IMR-90 (cell line): ENCODE data around the gene RPUSD1. TPM values are rescaled to one million over a fixed set of nuclear protein-coding genes. Genes with fewer than 3 reads are reported as not detected.

ENCODE experiments used
- ATAC-seq: fragments of 200-7000 bp; cut with Tn5 transposase; 2 replicates; pipeline ENCODE4 v1.9.1; 2020; ENCODE audit warnings: low read depth, mild to moderate bottlenecking, moderate library complexity
- BruUV-seq: library from RNA; stranded (reverse); fragments of 400-500 nt; replicated peaks from 2 replicates; lab custom pipeline; 2021; lab: Mats Ljungman, UMichigan
- CTCF ChIA-PET: fragments of 300-600 bp; formaldehyde crosslinking; extraction: SDS; loops from one replicate; lab custom pipeline; 2021; ENCODE audit warnings: antibody characterized with exemption; lab: Yijun Ruan, JAX
- POLR2A ChIA-PET: fragments of 300-600 bp; sonication (Branson Sonifier 250); formaldehyde crosslinking; loops from one replicate; lab custom pipeline; 2022; ENCODE audit warnings: antibody characterized with exemption; ENCODE audit not compliant: unreplicated experiment; lab: Charles Lee
- DNase-seq: peaks from one replicate; pipeline ENCODE4 v3.0.0; 2013
- H2AFZ ChIP-seq: replicated peaks from 2 replicates; pipeline ENCODE3; 2013; ENCODE audit warnings: low read length, mild to moderate bottlenecking; ENCODE audit not compliant: poor library complexity
- H2AK5ac ChIP-seq: 2 replicates; pipeline ENCODE4 v1.6.1; 2013; ENCODE audit warnings: low read depth, low read length, inconsistent platforms
- H2AK9ac ChIP-seq: replicated peaks from 2 replicates; pipeline ENCODE3; 2013; ENCODE audit warnings: mild to moderate bottlenecking, low read depth, low read length, moderate library complexity; ENCODE audit not compliant: poor library complexity
- H2BK120ac ChIP-seq: 2 replicates; pipeline ENCODE4 v1.6.1; 2013; ENCODE audit warnings: low read depth, low read length, inconsistent platforms
- H2BK15ac ChIP-seq: 3 replicates; pipeline ENCODE4 v1.6.1; 2013; ENCODE audit warnings: low read depth, low read length, inconsistent platforms
- H2BK20ac ChIP-seq: 2 replicates; pipeline ENCODE4 v1.6.1; 2013; ENCODE audit warnings: low read depth, mild to moderate bottlenecking, inconsistent platforms, low read length, moderate library complexity
- H2BK5ac ChIP-seq: 2 replicates; pipeline ENCODE4 v1.6.1; 2013; ENCODE audit warnings: mild to moderate bottlenecking, low read depth, low read length, inconsistent platforms; ENCODE audit not compliant: poor library complexity, severe bottlenecking
- H3K14ac ChIP-seq: replicated peaks from 2 replicates; pipeline ENCODE4 v1.6.1; 2013; ENCODE audit warnings: low read depth, low read length, inconsistent platforms
- H3K18ac ChIP-seq: 2 replicates; pipeline ENCODE4 v1.6.1; 2013; ENCODE audit warnings: low read depth, low read length, control low read depth
- H3K23ac ChIP-seq: 2 replicates; pipeline ENCODE4 v1.6.1; 2013; ENCODE audit warnings: low read depth, low read length, inconsistent platforms
- H3K27ac ChIP-seq: 2 replicates; pipeline ENCODE4 v1.5.1; 2013; ENCODE audit warnings: mild to moderate bottlenecking, control low read depth, low read length; ENCODE audit not compliant: insufficient read depth
- H3K27me3 ChIP-seq: 2 replicates; pipeline ENCODE4 v1.6.1; 2013; ENCODE audit warnings: low read length; ENCODE audit not compliant: control insufficient read depth, insufficient read depth
- H3K36me3 ChIP-seq: 2 replicates; pipeline ENCODE4 v1.6.1; 2013; ENCODE audit warnings: low read length, mixed read lengths; ENCODE audit not compliant: control insufficient read depth, insufficient read depth
- H3K4ac ChIP-seq: 2 replicates; pipeline ENCODE4 v1.6.1; 2013; ENCODE audit warnings: low read depth, low read length, inconsistent platforms
- H3K4me1 ChIP-seq: 2 replicates; pipeline ENCODE4 v1.6.1; 2013; ENCODE audit warnings: low read length, mixed read lengths; ENCODE audit not compliant: control insufficient read depth, insufficient read depth
- H3K4me2 ChIP-seq: 2 replicates; pipeline ENCODE4 v1.6.1; 2013; ENCODE audit warnings: low read depth, mild to moderate bottlenecking, control low read depth, low read length, moderate library complexity
- H3K4me3 ChIP-seq: 2 replicates; pipeline ENCODE4 v1.5.1; 2013; ENCODE audit warnings: low read depth, mild to moderate bottlenecking, control low read depth, low read length, moderate library complexity; ENCODE audit not compliant: insufficient read depth
- H3K56ac ChIP-seq: 2 replicates; pipeline ENCODE4 v1.6.1; 2013; ENCODE audit warnings: low read length, inconsistent platforms; ENCODE audit not compliant: insufficient read depth; ENCODE audit errors: extremely low read depth
- H3K79me1 ChIP-seq, 2 experiments: 2 replicates each; pipeline ENCODE4 v1.6.1; 2013; ENCODE audit warnings: low read length in 2 of 2, inconsistent platforms in 1 of 2, low read depth in 1 of 2
- H3K9ac ChIP-seq: 2 replicates; pipeline ENCODE4 v1.6.1; 2013; ENCODE audit warnings: low read depth, low read length, control low read depth
- H3K9me1 ChIP-seq: 2 replicates; pipeline ENCODE4 v1.6.1; 2013; ENCODE audit warnings: low read length, inconsistent platforms; ENCODE audit not compliant: insufficient read depth
- H3K9me3 ChIP-seq: 2 replicates; pipeline ENCODE4 v1.6.1; 2013; ENCODE audit warnings: low read length; ENCODE audit not compliant: control insufficient read depth, insufficient read depth
- H4K20me1 ChIP-seq: 2 replicates; pipeline ENCODE4 v1.6.1; 2013; ENCODE audit warnings: low read length, inconsistent platforms; ENCODE audit not compliant: insufficient read depth
- H4K5ac ChIP-seq: 2 replicates; pipeline ENCODE4 v1.6.1; 2013; ENCODE audit warnings: mild to moderate bottlenecking, low read depth, low read length, control low read depth
- H4K8ac ChIP-seq, 2 experiments: 2 replicates each; pipeline ENCODE4 v1.6.1; 2013; ENCODE audit warnings: low read depth in 2 of 2, low read length in 2 of 2, control low read depth in 1 of 2, inconsistent platforms in 1 of 2
- H4K91ac ChIP-seq: 2 replicates; pipeline ENCODE4 v1.6.1; 2013; ENCODE audit warnings: low read depth, low read length, inconsistent platforms; ENCODE audit not compliant: insufficient read depth
- BHLHE40 ChIP-seq: fragments of 150-350 bp; IDR thresholded peaks from 2 replicates; pipeline ENCODE4 v1.6.1; 2016; ENCODE audit warnings: mild to moderate bottlenecking, low read depth, low read length
- CEBPB ChIP-seq: IDR thresholded peaks from 2 replicates; pipeline ENCODE4 v1.6.1; 2012; ENCODE audit warnings: low read depth, low read length, improper control_type of control experiment
- CHD1 ChIP-seq: IDR thresholded peaks from 2 replicates; pipeline ENCODE4 v1.6.1; 2012; ENCODE audit warnings: low read depth, low read length, improper control_type of control experiment
- CTCF ChIP-seq: conservative IDR thresholded peaks from 2 replicates; pipeline ENCODE4 v1.5.1; 2012; ENCODE audit warnings: mild to moderate bottlenecking, low read depth, low read length, improper control_type of control experiment
- ELK1 ChIP-seq: fragments of 150-350 bp; IDR thresholded peaks from 2 replicates; pipeline ENCODE4 v1.6.1; 2016; ENCODE audit warnings: low read depth, mild to moderate bottlenecking, low read length, moderate library complexity, borderline replicate concordance
- FOS ChIP-seq: fragments of 150-350 bp; IDR thresholded peaks from 2 replicates; pipeline ENCODE4 v1.6.1; 2016; ENCODE audit warnings: low read depth, low read length
- MAFK ChIP-seq: IDR thresholded peaks from 2 replicates; pipeline ENCODE4 v1.6.1; 2012; ENCODE audit warnings: low read depth, low read length, improper control_type of control experiment
- MAZ ChIP-seq: IDR thresholded peaks from 2 replicates; pipeline ENCODE4 v1.6.1; 2012; ENCODE audit warnings: low read depth, mild to moderate bottlenecking, low read length, improper control_type of control experiment, moderate library complexity, borderline replicate concordance
- MXI1 ChIP-seq: IDR thresholded peaks from 2 replicates; pipeline ENCODE4 v1.6.1; 2012; ENCODE audit warnings: low read depth, mild to moderate bottlenecking, low read length, moderate library complexity, borderline replicate concordance
- NFE2L2 ChIP-seq: fragments of 150-350 bp; IDR thresholded peaks from 2 replicates; pipeline ENCODE4 v1.6.1; 2016; ENCODE audit warnings: low read depth, mild to moderate bottlenecking, low read length
- POLR2A ChIP-seq: IDR thresholded peaks from 2 replicates; pipeline ENCODE4 v1.6.1; 2012; ENCODE audit warnings: mild to moderate bottlenecking, low read depth, low read length
- RAD21 ChIP-seq: IDR thresholded peaks from 2 replicates; pipeline ENCODE4 v1.6.1; 2012; ENCODE audit warnings: low read length, improper control_type of control experiment
- RCOR1 ChIP-seq: IDR thresholded peaks from 2 replicates; pipeline ENCODE4 v1.6.1; 2012; ENCODE audit warnings: mild to moderate bottlenecking, low read length, improper control_type of control experiment; ENCODE audit not compliant: insufficient replicate concordance
- RFX5 ChIP-seq: IDR thresholded peaks from 2 replicates; pipeline ENCODE4 v1.8.0; 2012; ENCODE audit warnings: low read depth, mild to moderate bottlenecking, low read length, moderate library complexity
- SMC3 ChIP-seq: fragments of 150-350 bp; IDR thresholded peaks from 2 replicates; pipeline ENCODE4 v1.6.1; 2016; ENCODE audit warnings: low read depth, mild to moderate bottlenecking, antibody characterized with exemption, low read length, moderate library complexity
- USF2 ChIP-seq: fragments of 150-350 bp; IDR thresholded peaks from 2 replicates; pipeline ENCODE4 v1.6.1; 2017; ENCODE audit warnings: mild to moderate bottlenecking, antibody characterized with exemption, low read length, low read depth
- WGBS, 2 experiments: methylation state at CpG; one replicate each; pipeline versions ENCODE4 v1.1.5 to v1.1.7; 2013; ENCODE audit warnings: missing lambda C conversion rate in 2 of 2; ENCODE audit not compliant: insufficient read length in 1 of 2; ENCODE audit errors: extremely low coverage in 2 of 2; 5-methylcytosine and 5-hydroxymethylcytosine counted together
- dilution Hi-C: fragments of 300-500 bp; cut with HindIII; formaldehyde crosslinking; loops from one replicate; pipeline ENCODE4 v1.14.3; 2018; ENCODE audit warnings: low sequenced_read_pairs; ENCODE audit not compliant: unreplicated experiment
- in situ Hi-C: fragments of 300-500 bp; cut with MboI; formaldehyde crosslinking; loops from 3 replicates; pipeline ENCODE4 v1.14.3; 2019; ENCODE audit warnings: low sequenced_read_pairs, inconsistent platforms, mixed read lengths
- intact Hi-C: fragments of 100-400 bp; cut with micrococcal nuclease; formaldehyde crosslinking; loops from 2 replicates; pipeline ENCODE4 v1.10.0; 2022
- polyA plus RNA-seq, 3 experiments: library from polyadenylated mRNA; depleted of rRNA; stranded (reverse); fragments of >200 nt; gene quantifications; 2 replicates each; pipeline ENCODE4 v1.2.3, GENCODE V29; 2012; ENCODE audit warnings: low replicate concordance in 1 of 3
- total RNA-seq: library from RNA; depleted of rRNA; stranded (reverse); fragments of >200 nt; gene quantifications from 2 replicates; pipeline ENCODE4 v1.2.3, GENCODE V29; 2012

Gene RPUSD1
- total and polyA plus RNA-seq, 2 of the 4 experiments (the other 2 are of a cell fraction): 13.1 to 32.3 TPM

DNA sequence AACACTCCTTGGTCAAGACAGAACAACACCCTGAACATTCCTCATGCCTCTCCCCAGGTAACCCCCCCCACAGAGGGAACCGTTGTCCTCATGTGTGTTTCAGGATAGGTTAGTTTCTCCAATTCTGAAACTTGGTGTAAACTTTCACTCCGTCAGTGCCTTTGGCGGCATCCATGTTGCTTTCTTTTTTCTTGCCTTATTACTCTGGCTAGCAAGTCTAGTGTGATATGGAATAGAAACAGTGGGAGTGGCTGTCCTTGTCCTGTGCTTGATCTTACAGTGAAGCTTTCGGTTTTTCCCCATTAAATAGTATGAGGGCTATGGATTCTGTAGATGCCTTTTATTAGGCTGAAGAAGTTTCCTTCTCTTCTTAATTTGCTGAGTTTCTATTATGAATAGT lies 48.0 kb upstream of the RPUSD1 start:
- TF ChIP-seq BHLHE40 (no peak), ELK1 (no peak), MAFK (no peak), CTCF (no peak), RCOR1 (no peak), CHD1 (no peak), CEBPB (no peak), RFX5 (no peak), NFE2L2 (no peak), RAD21 (no peak), POLR2A (no peak), SMC3 (no peak), USF2 (no peak), MXI1 (no peak), MAZ (no peak), FOS (no peak)
- H2BK120ac ChIP-seq: no peak overlapping the region
- no peak overlapping the region for H2BK5ac ChIP-seq
- in situ Hi-C loops: no loop called here
- no TSS peak for BruUV-seq
- no peak overlapping the region for H3K4me3 ChIP-seq
- peaks cover 23% of the 10 kb centered on the region for H3K9me3 ChIP-seq
- H4K20me1 ChIP-seq: no peaks in the 10 kb centered on the region
- H3K27ac ChIP-seq: no peak overlapping the region
- no peak overlapping the region for H4K5ac ChIP-seq
- ATAC-seq (no peak), DNase-seq (no peak)
- H3K4me1 ChIP-seq: no peaks in the 10 kb centered on the region
- no peak overlapping the region for H3K4ac ChIP-seq
- H3K27me3 ChIP-seq: no peaks in the 10 kb centered on the region; the same call in 1 of the 2 replicates
- H2AFZ ChIP-seq: no peak overlapping the region
- ChIA-PET POLR2A (no interaction called here), CTCF (no interaction called here)
- no peak overlapping the region for H2AK9ac ChIP-seq
- no peak overlapping the region for H3K14ac ChIP-seq
- H2AK5ac ChIP-seq: no peak overlapping the region
- 100% methylated on average over 2 of the region's 4 CpGs; no CpG with 5 or more reads in 1 of the 2 experiments for WGBS, 2 experiments
- H2BK20ac ChIP-seq: no peak overlapping the region
- H3K79me1 ChIP-seq: no peaks in the 10 kb centered on the region
- H3K18ac ChIP-seq: no peak overlapping the region
- H2BK15ac ChIP-seq: no peak overlapping the region
- no peak overlapping the region for H4K8ac ChIP-seq
- H3K56ac ChIP-seq: no peak overlapping the region
- no peaks in the 10 kb centered on the region for H3K36me3 ChIP-seq
- dilution Hi-C loops: no loop called here
- H3K9me1 ChIP-seq: no peaks in the 10 kb centered on the region
- no peak overlapping the region for H3K23ac ChIP-seq
- intact Hi-C loops: no loop called here
- H3K9ac ChIP-seq: no peak overlapping the region
- no peak overlapping the region for H4K91ac ChIP-seq
- H3K4me2 ChIP-seq: no peak overlapping the region
